HT1080 (cell line): ENCODE results near the gene ABCG4. TPM values are rescaled to one million over a fixed set of nuclear protein-coding genes. Genes with fewer than 3 reads are reported as not detected.
A peak's percentile ranks its signal among the peaks of the same experiment; 100 is the strongest.
"Not testable (repeated sequence)": the region's sequence is repeated elsewhere in the genome, so short reads cannot be mapped to it uniquely, and the experiment has no call there.

Experiments used
- DNase-seq: peaks from one replicate; pipeline ENCODE4 v3.0.0-alpha.2; 2015; ENCODE audit warnings: low read depth
- total RNA-seq: library from RNA; depleted of rRNA; stranded (reverse); fragments of >200 nt; shearing (Covaris generic); gene quantifications from 2 replicates; pipeline ENCODE4 v1.2.3, GENCODE V29; 2014

ABCG4 gene
- total RNA-seq, 1 experiment from 2014 or later: not detected

GRCh38 chr11:119115484-119116234 lies 33.2 kb upstream of the ABCG4 start:
- no peak for DNase-seq

GRCh38 chr11:119116235-119116594 lies 32.6 kb upstream of the ABCG4 start:
- no peak for DNase-seq

- no peak for DNase-seq
Observed at GRCh38 chr11:119116601-119117000, 32.3 kb upstream of the ABCG4 start.

GRCh38 chr11:119117004-119117706 lies 31.7 kb upstream of the ABCG4 start:
- DNase-seq: no peak

GRCh38 chr11:119118227-119118626 lies 30.6 kb upstream of the ABCG4 start:
- DNase-seq: no peak

GRCh38 chr11:119118946-119119345 lies 29.9 kb upstream of the ABCG4 start:
- no peak for DNase-seq

- peak; percentile 39 for DNase-seq
Observed at GRCh38 chr11:119120639-119121007, 28.2 kb upstream of the ABCG4 start.

- peak; percentile 99 for DNase-seq
Observed at GRCh38 chr11:119121008-119121810, 27.6 kb upstream of the ABCG4 start, which contains the start of gene HINFP. HINFP (plus strand) TSS chr11:119121580; CDS start chr11:119126945, 5,365 bp downstream.

- no peak for DNase-seq
Observed at GRCh38 chr11:119121811-119122124, 27.1 kb upstream of the ABCG4 start.

- no peak for DNase-seq
Observed at GRCh38 chr11:119125821-119126220, 23.0 kb upstream of the ABCG4 start.

- DNase-seq: no peak
Observed at GRCh38 chr11:119126675-119127268, 22.1 kb upstream of the ABCG4 start.

GRCh38 chr11:119130662-119131061 lies 18.2 kb upstream of the ABCG4 start:
- peak; percentile 19 for DNase-seq

- DNase-seq: no peak
Observed at GRCh38 chr11:119134389-119134978, 14.4 kb upstream of the ABCG4 start.

- DNase-seq: not testable (repeated sequence)
Observed at GRCh38 chr11:119139276-119139675, 9.6 kb upstream of the ABCG4 start.

GRCh38 chr11:119144825-119145486 lies 3.9 kb upstream of the ABCG4 start:
- DNase-seq: peak; percentile 76

- no peak for DNase-seq
Observed at GRCh38 chr11:119145551-119145950, 3.3 kb upstream of the ABCG4 start.

- no peak for DNase-seq
Observed at GRCh38 chr11:119147604-119148333, 1.1 kb upstream of the ABCG4 start.

GRCh38 chr11:119148720-119149017 lies 183 bp upstream of the ABCG4 start:
- DNase-seq: no peak

GRCh38 chr11:119149786-119150275 lies 979 bp downstream of the ABCG4 start:
- DNase-seq: no peak

GRCh38 chr11:119152043-119152442 lies 3.2 kb downstream of the ABCG4 start:
- DNase-seq: no peak
